ENCODE data around the gene PDLIM1. TPM values are rescaled to one million over a fixed set of nuclear protein-coding genes. Genes with fewer than 3 reads are reported as not detected.
A peak's percentile ranks its signal among the peaks of the same experiment; 100 is the strongest.

The PDLIM1 gene
- total RNA-seq, 1 experiment from 2014 or later: 67.4 TPM

DNA sequence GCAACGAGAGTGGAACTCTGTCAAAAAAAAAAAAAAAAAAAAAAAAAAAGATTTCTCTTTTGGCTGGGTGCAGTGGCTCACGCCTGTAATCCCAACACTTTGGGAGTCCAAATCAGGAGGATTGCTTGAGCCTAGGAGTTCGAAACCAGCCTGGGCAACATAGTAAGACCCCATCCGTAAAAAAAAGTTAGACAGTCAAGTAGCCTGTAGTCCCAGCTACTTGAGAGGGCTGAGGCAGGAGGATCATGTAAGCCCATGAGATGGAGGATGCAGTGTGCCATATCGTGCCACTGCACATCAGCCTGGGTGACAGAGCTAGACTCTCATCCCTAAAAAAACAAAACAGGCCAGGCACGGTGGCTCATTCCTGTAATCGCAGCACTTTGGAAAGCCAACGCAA lies 25.2 kb downstream of the PDLIM1 start (continued):
- TF ChIP-seq, protein P1, sequence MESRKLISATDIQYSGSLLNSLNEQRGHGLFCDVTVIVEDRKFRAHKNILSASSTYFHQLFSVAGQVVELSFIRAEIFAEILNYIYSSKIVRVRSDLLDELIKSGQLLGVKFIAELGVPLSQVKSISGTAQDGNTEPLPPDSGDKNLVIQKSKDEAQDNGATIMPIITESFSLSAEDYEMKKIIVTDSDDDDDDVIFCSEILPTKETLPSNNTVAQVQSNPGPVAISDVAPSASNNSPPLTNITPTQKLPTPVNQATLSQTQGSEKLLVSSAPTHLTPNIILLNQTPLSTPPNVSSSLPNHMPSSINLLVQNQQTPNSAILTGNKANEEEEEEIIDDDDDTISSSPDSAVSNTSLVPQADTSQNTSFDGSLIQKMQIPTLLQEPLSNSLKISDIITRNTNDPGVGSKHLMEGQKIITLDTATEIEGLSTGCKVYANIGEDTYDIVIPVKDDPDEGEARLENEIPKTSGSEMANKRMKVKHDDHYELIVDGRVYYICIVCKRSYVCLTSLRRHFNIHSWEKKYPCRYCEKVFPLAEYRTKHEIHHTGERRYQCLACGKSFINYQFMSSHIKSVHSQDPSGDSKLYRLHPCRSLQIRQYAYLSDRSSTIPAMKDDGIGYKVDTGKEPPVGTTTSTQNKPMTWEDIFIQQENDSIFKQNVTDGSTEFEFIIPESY (IDR thresholded peaks at IDR 0.05; ENCODE audit: extremely low read depth, insufficient replicate concordance, low read length): no peak
- TF ChIP-seq SIN3A (IDR thresholded peaks at IDR 0.05; ENCODE audit: low read depth): no peak
- no peak for TF ChIP-seq TCF7L2 (IDR thresholded peaks at IDR 0.05; ENCODE audit: borderline replicate concordance, extremely low read depth, insufficient read depth, insufficient read length)
- TF ChIP-seq CBX3 (IDR thresholded peaks at IDR 0.05; ENCODE audit: low read depth): no peak
- TF ChIP-seq, protein P2, sequence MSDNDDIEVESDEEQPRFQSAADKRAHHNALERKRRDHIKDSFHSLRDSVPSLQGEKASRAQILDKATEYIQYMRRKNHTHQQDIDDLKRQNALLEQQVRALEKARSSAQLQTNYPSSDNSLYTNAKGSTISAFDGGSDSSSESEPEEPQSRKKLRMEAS (IDR thresholded peaks at IDR 0.05): no peak

GRCh38 chr10:95264227-95265051 lies 26.4 kb downstream of the PDLIM1 start:
- CTCF ChIA-PET: interaction anchor here (0.6 to 1.1 kb wide), 3 partner anchors 9 to 18 kb away, joined by 3 to 4 read pairs (median 3); no protein-coding TSS in a partner anchor
- no TSS peak for BruUV-seq (replicated peaks)
- H2AFZ ChIP-seq (ENCODE audit: low read depth, low read length, poor library complexity, severe bottlenecking): no peak overlapping the region
- POLR2A ChIA-PET: interaction anchor here (0.8 kb wide), 1 partner anchor 12 kb away, joined by 3 read pairs; no protein-coding TSS in a partner anchor
- TF ChIP-seq JUND (IDR thresholded peaks at IDR 0.05) (peak; percentile 38; the same call in 1 of the 2 replicates), FOSL1 (IDR thresholded peaks at IDR 0.05; ENCODE audit: low read depth) (peak; percentile 33; the same call in 1 of the 2 replicates), YY1 (IDR thresholded peaks at IDR 0.05; ENCODE audit: extremely low read depth, insufficient replicate concordance, low read depth, low read length) (no peak), ZNF274 (IDR thresholded peaks at IDR 0.05; ENCODE audit: low read depth, low read length) (no peak), RAD21 (IDR thresholded peaks at IDR 0.05; ENCODE audit: low read depth) (no peak), CBX3 (IDR thresholded peaks at IDR 0.05; ENCODE audit: low read depth) (peak; percentile 57; the same call in 1 of the 2 replicates), SIN3A (IDR thresholded peaks at IDR 0.05; ENCODE audit: low read depth) (peak; percentile 51; the same call in 1 of the 2 replicates), EGR1 (IDR thresholded peaks at IDR 0.05; ENCODE audit: low read depth) (no peak), SRF (IDR thresholded peaks at IDR 0.05; ENCODE audit: low read depth) (no peak)
- TF ChIP-seq, protein P1 (IDR thresholded peaks at IDR 0.05; ENCODE audit: extremely low read depth, insufficient replicate concordance, low read length): no peak
- TF ChIP-seq, protein P2 (IDR thresholded peaks at IDR 0.05): peak; percentile 31; the same call in 1 of the 2 replicates
- H3K79me2 ChIP-seq (ENCODE audit: insufficient read depth, low read length): no peaks in the 10 kb centered on the region
- H3K9me3 ChIP-seq (ENCODE audit: control insufficient read depth in 1 of 2, insufficient read depth in 1 of 2, low read depth in 1 of 2, low read length in 2 of 2): no peaks in the 10 kb centered on the region
- DNase-seq (ENCODE audit: low read depth, low spot score) (peak; percentile 61), ATAC-seq (peak; percentile 85)
- RAD21 ChIA-PET (ENCODE audit: low non-redundant PET in 1 of 2, low total read pairs in 2 of 2, uncharacterized antibody in 2 of 2, unreplicated experiment in 2 of 2): interaction anchor here in 1 of 2 experiments (0.6 kb wide), 1 partner anchor 334 kb away, joined by 3 read pairs; no protein-coding TSS in a partner anchor
- H3K36me3 ChIP-seq (ENCODE audit: control insufficient read depth in 1 of 2, insufficient read depth in 2 of 2, low read length in 2 of 2): no peaks in the 10 kb centered on the region; a peak in 1 of 4 replicates
- no peaks in the 10 kb centered on the region for H3K9me2 ChIP-seq (ENCODE audit: insufficient read depth)
- intact Hi-C loops (cut with micrococcal nuclease): no loop called here
- peak overlapping the region; percentile 29 for H3K9ac ChIP-seq (ENCODE audit: low read length)
- H4K20me1 ChIP-seq (ENCODE audit: insufficient read depth): no peaks in the 10 kb centered on the region
- peak overlapping the region; percentile 51 for H3K4me2 ChIP-seq (ENCODE audit: low read length)
- H3K27ac ChIP-seq (ENCODE audit: low read depth, low read length): peak overlapping the region; percentile 37
- H3K4me3 ChIP-seq (replicated peaks in 1 of 2; ENCODE audit: low read depth in 1 of 2, low read length in 2 of 2): no peak overlapping the region
- no peaks in the 10 kb centered on the region for H3K27me3 ChIP-seq (ENCODE audit: insufficient read depth, low read length)
- H3K4me1 ChIP-seq (ENCODE audit: control insufficient read depth in 1 of 2, insufficient read depth in 2 of 2, low read length in 2 of 2): peaks cover 50 to 70% of the 10 kb centered on the region in 2 experiments

All from HCT116 (cell line).